IMR-90 (cell line): ENCODE measurements around the gene OSBP2. TPM values are rescaled to one million over a fixed set of nuclear protein-coding genes. Genes with fewer than 3 reads are reported as not detected.

Experiments
- ATAC-seq: fragments of 200-7000 bp; cut with Tn5 transposase; 2 replicates; pipeline ENCODE4 v1.9.1; 2020; ENCODE audit warnings: low read depth, mild to moderate bottlenecking, moderate library complexity
- BruUV-seq: library from RNA; stranded (reverse); fragments of 400-500 nt; replicated peaks from 2 replicates; lab custom pipeline; 2021; lab: Mats Ljungman, UMichigan
- CTCF ChIA-PET: fragments of 300-600 bp; formaldehyde crosslinking; extraction: SDS; loops from one replicate; lab custom pipeline; 2021; ENCODE audit warnings: antibody characterized with exemption; lab: Yijun Ruan, JAX
- POLR2A ChIA-PET: fragments of 300-600 bp; sonication (Branson Sonifier 250); formaldehyde crosslinking; loops from one replicate; lab custom pipeline; 2022; ENCODE audit warnings: antibody characterized with exemption; ENCODE audit not compliant: unreplicated experiment; lab: Charles Lee
- DNase-seq: peaks from one replicate; pipeline ENCODE4 v3.0.0; 2013
- H2AFZ ChIP-seq: replicated peaks from 2 replicates; pipeline ENCODE3; 2013; ENCODE audit warnings: low read length, mild to moderate bottlenecking; ENCODE audit not compliant: poor library complexity
- H2AK5ac ChIP-seq: 2 replicates; pipeline ENCODE4 v1.6.1; 2013; ENCODE audit warnings: low read depth, low read length, inconsistent platforms
- H2AK9ac ChIP-seq: replicated peaks from 2 replicates; pipeline ENCODE3; 2013; ENCODE audit warnings: mild to moderate bottlenecking, low read depth, low read length, moderate library complexity; ENCODE audit not compliant: poor library complexity
- H2BK120ac ChIP-seq: 2 replicates; pipeline ENCODE4 v1.6.1; 2013; ENCODE audit warnings: low read depth, low read length, inconsistent platforms
- H2BK15ac ChIP-seq: 3 replicates; pipeline ENCODE4 v1.6.1; 2013; ENCODE audit warnings: low read depth, low read length, inconsistent platforms
- H2BK20ac ChIP-seq: 2 replicates; pipeline ENCODE4 v1.6.1; 2013; ENCODE audit warnings: low read depth, mild to moderate bottlenecking, inconsistent platforms, low read length, moderate library complexity
- H2BK5ac ChIP-seq: 2 replicates; pipeline ENCODE4 v1.6.1; 2013; ENCODE audit warnings: mild to moderate bottlenecking, low read depth, low read length, inconsistent platforms; ENCODE audit not compliant: poor library complexity, severe bottlenecking
- H3K14ac ChIP-seq: replicated peaks from 2 replicates; pipeline ENCODE4 v1.6.1; 2013; ENCODE audit warnings: low read depth, low read length, inconsistent platforms
- H3K18ac ChIP-seq: 2 replicates; pipeline ENCODE4 v1.6.1; 2013; ENCODE audit warnings: low read depth, low read length, control low read depth
- H3K23ac ChIP-seq: 2 replicates; pipeline ENCODE4 v1.6.1; 2013; ENCODE audit warnings: low read depth, low read length, inconsistent platforms
- H3K27ac ChIP-seq: 2 replicates; pipeline ENCODE4 v1.5.1; 2013; ENCODE audit warnings: mild to moderate bottlenecking, control low read depth, low read length; ENCODE audit not compliant: insufficient read depth
- H3K27me3 ChIP-seq: 2 replicates; pipeline ENCODE4 v1.6.1; 2013; ENCODE audit warnings: low read length; ENCODE audit not compliant: control insufficient read depth, insufficient read depth
- H3K36me3 ChIP-seq: 2 replicates; pipeline ENCODE4 v1.6.1; 2013; ENCODE audit warnings: low read length, mixed read lengths; ENCODE audit not compliant: control insufficient read depth, insufficient read depth
- H3K4ac ChIP-seq: 2 replicates; pipeline ENCODE4 v1.6.1; 2013; ENCODE audit warnings: low read depth, low read length, inconsistent platforms
- H3K4me1 ChIP-seq: 2 replicates; pipeline ENCODE4 v1.6.1; 2013; ENCODE audit warnings: low read length, mixed read lengths; ENCODE audit not compliant: control insufficient read depth, insufficient read depth
- H3K4me2 ChIP-seq: 2 replicates; pipeline ENCODE4 v1.6.1; 2013; ENCODE audit warnings: low read depth, mild to moderate bottlenecking, control low read depth, low read length, moderate library complexity
- H3K4me3 ChIP-seq: 2 replicates; pipeline ENCODE4 v1.5.1; 2013; ENCODE audit warnings: low read depth, mild to moderate bottlenecking, control low read depth, low read length, moderate library complexity; ENCODE audit not compliant: insufficient read depth
- H3K56ac ChIP-seq: 2 replicates; pipeline ENCODE4 v1.6.1; 2013; ENCODE audit warnings: low read length, inconsistent platforms; ENCODE audit not compliant: insufficient read depth; ENCODE audit errors: extremely low read depth
- H3K79me1 ChIP-seq, 2 experiments: 2 replicates each; pipeline ENCODE4 v1.6.1; 2013; ENCODE audit warnings: low read length in 2 of 2, inconsistent platforms in 1 of 2, low read depth in 1 of 2
- H3K9ac ChIP-seq: 2 replicates; pipeline ENCODE4 v1.6.1; 2013; ENCODE audit warnings: low read depth, low read length, control low read depth
- H3K9me1 ChIP-seq: 2 replicates; pipeline ENCODE4 v1.6.1; 2013; ENCODE audit warnings: low read length, inconsistent platforms; ENCODE audit not compliant: insufficient read depth
- H3K9me3 ChIP-seq: 2 replicates; pipeline ENCODE4 v1.6.1; 2013; ENCODE audit warnings: low read length; ENCODE audit not compliant: control insufficient read depth, insufficient read depth
- H4K20me1 ChIP-seq: 2 replicates; pipeline ENCODE4 v1.6.1; 2013; ENCODE audit warnings: low read length, inconsistent platforms; ENCODE audit not compliant: insufficient read depth
- H4K5ac ChIP-seq: 2 replicates; pipeline ENCODE4 v1.6.1; 2013; ENCODE audit warnings: mild to moderate bottlenecking, low read depth, low read length, control low read depth
- H4K8ac ChIP-seq, 2 experiments: 2 replicates each; pipeline ENCODE4 v1.6.1; 2013; ENCODE audit warnings: low read depth in 2 of 2, low read length in 2 of 2, control low read depth in 1 of 2, inconsistent platforms in 1 of 2
- H4K91ac ChIP-seq: 2 replicates; pipeline ENCODE4 v1.6.1; 2013; ENCODE audit warnings: low read depth, low read length, inconsistent platforms; ENCODE audit not compliant: insufficient read depth
- MAZ ChIP-seq: IDR thresholded peaks from 2 replicates; pipeline ENCODE4 v1.6.1; 2012; ENCODE audit warnings: low read depth, mild to moderate bottlenecking, low read length, improper control_type of control experiment, moderate library complexity, borderline replicate concordance
- MXI1 ChIP-seq: IDR thresholded peaks from 2 replicates; pipeline ENCODE4 v1.6.1; 2012; ENCODE audit warnings: low read depth, mild to moderate bottlenecking, low read length, moderate library complexity, borderline replicate concordance
- WGBS, 2 experiments: methylation state at CpG; one replicate each; pipeline versions ENCODE4 v1.1.5 to v1.1.7; 2013; ENCODE audit warnings: missing lambda C conversion rate in 2 of 2; ENCODE audit not compliant: insufficient read length in 1 of 2; ENCODE audit errors: extremely low coverage in 2 of 2; 5-methylcytosine and 5-hydroxymethylcytosine counted together
- dilution Hi-C: fragments of 300-500 bp; cut with HindIII; formaldehyde crosslinking; loops from one replicate; pipeline ENCODE4 v1.14.3; 2018; ENCODE audit warnings: low sequenced_read_pairs; ENCODE audit not compliant: unreplicated experiment
- in situ Hi-C: fragments of 300-500 bp; cut with MboI; formaldehyde crosslinking; loops from 3 replicates; pipeline ENCODE4 v1.14.3; 2019; ENCODE audit warnings: low sequenced_read_pairs, inconsistent platforms, mixed read lengths
- intact Hi-C: fragments of 100-400 bp; cut with micrococcal nuclease; formaldehyde crosslinking; loops from 2 replicates; pipeline ENCODE4 v1.10.0; 2022
- polyA plus RNA-seq, 3 experiments: library from polyadenylated mRNA; depleted of rRNA; stranded (reverse); fragments of >200 nt; gene quantifications; 2 replicates each; pipeline ENCODE4 v1.2.3, GENCODE V29; 2012; ENCODE audit warnings: low replicate concordance in 1 of 3
- total RNA-seq: library from RNA; depleted of rRNA; stranded (reverse); fragments of >200 nt; gene quantifications from 2 replicates; pipeline ENCODE4 v1.2.3, GENCODE V29; 2012
- TF ChIP-seq, protein P1 (sequence below): fragments of 150-350 bp; IDR thresholded peaks from 2 replicates; pipeline ENCODE4 v1.6.1; 2017; ENCODE audit warnings: mild to moderate bottlenecking, antibody characterized with exemption, low read length, low read depth

Gene OSBP2
- total and polyA plus RNA-seq, 2 of the 4 experiments (the other 2 are of a cell fraction), result 1.8 to 2.2 TPM

DNA sequence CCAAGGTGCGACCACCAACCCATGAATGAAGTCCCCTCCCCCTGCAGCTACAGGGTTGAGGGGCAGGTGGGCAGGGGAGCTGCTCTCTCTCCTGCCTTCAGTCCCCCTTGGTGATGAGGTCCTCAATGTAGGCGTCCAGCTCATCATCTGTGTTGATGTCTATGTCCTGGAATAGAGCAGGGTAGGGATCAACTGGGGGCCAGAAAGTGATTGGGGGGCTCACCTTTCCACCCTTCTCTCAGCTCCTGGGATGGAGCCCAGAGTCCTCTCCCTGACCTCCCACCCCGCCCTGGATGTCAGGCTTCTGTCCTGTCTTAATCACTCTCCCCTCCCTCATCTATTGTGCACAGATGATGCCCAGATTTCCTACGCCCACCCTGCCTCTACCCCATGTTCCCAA lies 232.0 kb downstream of the OSBP2 start:
- no peak overlapping the region for H2AFZ ChIP-seq
- H3K9ac ChIP-seq, result no peak overlapping the region
- no peak overlapping the region for H2AK9ac ChIP-seq
- H4K20me1 ChIP-seq, result peaks cover 5% of the 10 kb centered on the region; the same call in 1 of the 2 replicates
- CTCF ChIA-PET, result no interaction called here
- dilution Hi-C loops (no loop called here), intact Hi-C loops (no loop called here), in situ Hi-C loops (loop anchor here (10.0 kb wide), 1 partner anchor 292 kb away; the partner anchor contains the start of gene SLC35E4)
- H3K27ac ChIP-seq, result no peak overlapping the region
- WGBS, 2 experiments, result 100% methylated on average over 1 of the region's 4 CpGs; no CpG with 5 or more reads in 1 of the 2 experiments
- TF ChIP-seq MXI1, result no peak
- no peak for TF ChIP-seq MAZ
- TF ChIP-seq, protein P1, sequence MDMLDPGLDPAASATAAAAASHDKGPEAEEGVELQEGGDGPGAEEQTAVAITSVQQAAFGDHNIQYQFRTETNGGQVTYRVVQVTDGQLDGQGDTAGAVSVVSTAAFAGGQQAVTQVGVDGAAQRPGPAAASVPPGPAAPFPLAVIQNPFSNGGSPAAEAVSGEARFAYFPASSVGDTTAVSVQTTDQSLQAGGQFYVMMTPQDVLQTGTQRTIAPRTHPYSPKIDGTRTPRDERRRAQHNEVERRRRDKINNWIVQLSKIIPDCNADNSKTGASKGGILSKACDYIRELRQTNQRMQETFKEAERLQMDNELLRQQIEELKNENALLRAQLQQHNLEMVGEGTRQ, result no peak
- H3K23ac ChIP-seq, result no peak overlapping the region
- no peak overlapping the region for H4K91ac ChIP-seq
- no peak overlapping the region for H3K14ac ChIP-seq
- H3K18ac ChIP-seq, result no peak overlapping the region
- no peak overlapping the region for H3K4me3 ChIP-seq
- POLR2A ChIA-PET, result no interaction called here
- no peaks in the 10 kb centered on the region; the same call in 1 of the 2 replicates for H3K4me1 ChIP-seq
- H3K36me3 ChIP-seq, result peaks cover 57% of the 10 kb centered on the region
- no peak overlapping the region for H3K56ac ChIP-seq
- no peak overlapping the region for H4K8ac ChIP-seq
- H2BK15ac ChIP-seq, result no peak overlapping the region
- no peaks in the 10 kb centered on the region for H3K27me3 ChIP-seq
- H2BK5ac ChIP-seq, result no peak overlapping the region
- DNase-seq, result no peak
- H4K5ac ChIP-seq, result no peak overlapping the region
- no TSS peak for BruUV-seq
- H3K4me2 ChIP-seq, result no peak overlapping the region
- peaks cover 0 to 8% of the 10 kb centered on the region in 2 experiments; a peak in 2 of 4 replicates for H3K79me1 ChIP-seq
- H2AK5ac ChIP-seq, result no peak overlapping the region
- no peaks in the 10 kb centered on the region for H3K9me3 ChIP-seq
- no peak for ATAC-seq
- H3K4ac ChIP-seq, result no peak overlapping the region
- H2BK20ac ChIP-seq, result no peak overlapping the region
- no peak overlapping the region for H2BK120ac ChIP-seq
- H3K9me1 ChIP-seq, result no peaks in the 10 kb centered on the region; the same call in 1 of the 2 replicates
